LNCaP clone FGC (cell line): Measurements from ENCODE around the gene BABAM2.

ENCODE experiments used
- DNase-seq: peaks from one replicate; pipeline ENCODE4 v3.0.0-alpha.2; 2011; ENCODE audit warnings: low read depth
- H3K4me3 ChIP-seq: 2 replicates; pipeline ENCODE4 v1.5.1; 2011; ENCODE audit warnings: mild to moderate bottlenecking, low read depth, low read length, control low read depth
- CTCF ChIP-seq: IDR thresholded peaks from 2 replicates; pipeline ENCODE4 v1.5.1; 2012; ENCODE audit warnings: mild to moderate bottlenecking; ENCODE audit not compliant: control insufficient read depth, insufficient read depth; ENCODE audit errors: extremely low read depth

Gene BABAM2

GRCh38 chr2:27911458-27912210, 21.1 kb downstream of the BABAM2 start:
- no peak for DNase-seq
- no peak for TF ChIP-seq CTCF
- no peak overlapping the region for H3K4me3 ChIP-seq

GRCh38 chr2:27912512-27912911, 22.0 kb downstream of the BABAM2 start:
- DNase-seq: no peak
- no peak for TF ChIP-seq CTCF
- H3K4me3 ChIP-seq: no peak overlapping the region

- no peak overlapping the region for H3K4me3 ChIP-seq
- no peak for TF ChIP-seq CTCF
- no peak for DNase-seq
Measured at GRCh38 chr2:27914041-27914804, 23.7 kb downstream of the BABAM2 start.

GRCh38 chr2:27914805-27915175, 24.3 kb downstream of the BABAM2 start:
- TF ChIP-seq CTCF: no peak
- H3K4me3 ChIP-seq: no peak overlapping the region
- no peak for DNase-seq

- no peak for TF ChIP-seq CTCF
- H3K4me3 ChIP-seq: no peak overlapping the region
- no peak for DNase-seq
Measured at GRCh38 chr2:27915191-27915590, 24.7 kb downstream of the BABAM2 start.

- TF ChIP-seq CTCF: no peak
- DNase-seq: peak; percentile 92
Measured at GRCh38 chr2:27915874-27916273, 25.3 kb downstream of the BABAM2 start.

More at GRCh38 chr2:27915874-27916273, 25.3 kb downstream of the BABAM2 start:
- H3K4me3 ChIP-seq: no peak overlapping the region
